Measurements from ENCODE around the gene CCNY.

GRCh38 chr10:35328404-35329037 is 7.8 kb upstream of the CCNY start:
- no peak for TF ChIP-seq CTCF (IDR thresholded peaks at IDR 0.05)
- no peak for TF ChIP-seq ZNF317 (CRISPR knock-in tag; IDR thresholded peaks at IDR 0.05; ENCODE audit: borderline replicate concordance, low read depth)
- no peak for TF ChIP-seq NR3C1 (CRISPR knock-in tag; conservative IDR thresholded peaks at IDR 0.05; ENCODE audit: low read depth)
- no peak for TF ChIP-seq PRDM15 (CRISPR knock-in tag; IDR thresholded peaks at IDR 0.05)
- TF ChIP-seq NR1H2 (CRISPR knock-in tag; IDR thresholded peaks at IDR 0.05), result no peak

Measured in WTC11 (cell line).